ENCODE data around the gene AZU1. TPM values are rescaled to one million over a fixed set of nuclear protein-coding genes. Genes with fewer than 3 reads are reported as not detected.

AZU1 gene
- total RNA-seq, 4 donors from 2014 or later = not detected

- Histone ChIP-seq H3K36me3 (no peaks in the 10 kb centered on the region), H3K4me1 (peaks cover 0 to 48% (median 20%) of the 10 kb centered on the region in 3 donors), H3K27me3 (no peaks in the 10 kb centered on the region), H3K27ac (peak overlapping the region; percentile 46 to 81 (median 70)), H3K9me3 (no peaks in the 10 kb centered on the region), H3K4me3 (peak overlapping the region in 1 of 4 donors; percentile 24)
- 49 to 52% methylated on average over 25 to 30 of the region's 33 CpGs for WGBS, 2 donors
- DNase-seq = no peak
- TF ChIP-seq CTCF (IDR thresholded peaks at IDR 0.05) (no peak), POLR2A (IDR thresholded peaks at IDR 0.05) (no peak)
- intact Hi-C loops (cut with DNase I) = no loop called here
These were observed 38.5 kb upstream of the AZU1 start for GRCh38 chr19:788983-789700.

- DNase-seq = no peak
- Histone ChIP-seq H3K9me3 (no peaks in the 10 kb centered on the region), H3K27me3 (no peaks in the 10 kb centered on the region), H3K36me3 (no peaks in the 10 kb centered on the region), H3K4me1 (peaks cover 0 to 43% (median 20%) of the 10 kb centered on the region in 3 donors), H3K4me3 (peak overlapping the region in 1 of 4 donors; percentile 24), H3K27ac (peak overlapping the region; percentile 46 to 81 (median 70))
- TF ChIP-seq CTCF (IDR thresholded peaks at IDR 0.05) = no peak
- WGBS, 2 donors = 69 to 75% methylated on average over 8 to 9 of the region's 9 CpGs
- intact Hi-C loops (cut with DNase I) = no loop called here
These were observed 38.0 kb upstream of the AZU1 start for GRCh38 chr19:789701-790060.

GRCh38 chr19:791007-791566, 36.5 kb upstream of the AZU1 start:
- 82 to 85% methylated on average over 23 to 25 of the region's 26 CpGs for WGBS, 2 donors
- H3K9me3 ChIP-seq = no peaks in the 10 kb centered on the region
- TF ChIP-seq POLR2A (IDR thresholded peaks at IDR 0.05) (no peak), CTCF (IDR thresholded peaks at IDR 0.05) (no peak)
- H3K36me3 ChIP-seq = no peaks in the 10 kb centered on the region
- H3K27me3 ChIP-seq = no peaks in the 10 kb centered on the region
- H3K4me3 ChIP-seq = no peak overlapping the region
- H3K27ac ChIP-seq = peak overlapping the region in 2 of 4 donors; percentile 46 to 73
- H3K4me1 ChIP-seq = peaks cover 7 to 53% (median 27%) of the 10 kb centered on the region in 3 donors
- intact Hi-C loops (cut with DNase I) = no loop called here
- DNase-seq = no peak

- H3K27me3 ChIP-seq = no peaks in the 10 kb centered on the region
- no peak for DNase-seq
- peak overlapping the region; percentile 2 to 67 (median 48) for H3K27ac ChIP-seq
- H3K4me1 ChIP-seq = peaks cover 12 to 58% (median 31%) of the 10 kb centered on the region in 3 donors
- TF ChIP-seq POLR2A (IDR thresholded peaks at IDR 0.05) (no peak), CTCF (IDR thresholded peaks at IDR 0.05) (no peak)
- H3K9me3 ChIP-seq = no peaks in the 10 kb centered on the region
- WGBS, 2 donors = 50% methylated on average over 2 to 6 of the region's 8 CpGs
- intact Hi-C loops (cut with DNase I) = no loop called here
- no peaks in the 10 kb centered on the region for H3K36me3 ChIP-seq
- H3K4me3 ChIP-seq = no peak overlapping the region
These were observed 35.9 kb upstream of the AZU1 start for GRCh38 chr19:791567-792305.
